GM21528 (cell line): ENCODE results near the gene DELE1.
"Not testable (repeated sequence)": the region's sequence is repeated elsewhere in the genome, so short reads cannot be mapped to it uniquely, and the experiment has no call there.

Experiments used
- ATAC-seq: cut with Tn5 transposase; IDR thresholded peaks from one replicate; pipeline ENCODE4 v1.9.1; 2021; ENCODE audit warnings: mild to moderate bottlenecking, moderate library complexity; ENCODE audit not compliant: unreplicated experiment, low FRiP score

DELE1 gene

GRCh38 chr5:141883184-141883891 is 40.3 kb upstream of the DELE1 start:
- no peak for ATAC-seq

- ATAC-seq, result no peak
Measured at GRCh38 chr5:141883892-141884318, 39.8 kb upstream of the DELE1 start.

- ATAC-seq, result no peak
Measured at GRCh38 chr5:141889282-141889871, 34.3 kb upstream of the DELE1 start.

- not testable (repeated sequence) for ATAC-seq
Measured at GRCh38 chr5:141890429-141890828, 33.2 kb upstream of the DELE1 start.

- ATAC-seq, result no peak
Measured at GRCh38 chr5:141897425-141897824, 26.2 kb upstream of the DELE1 start.

- no peak for ATAC-seq
Measured at GRCh38 chr5:141898448-141899049, 25.1 kb upstream of the DELE1 start.

- ATAC-seq, result no peak
Measured at GRCh38 chr5:141902015-141902814, 21.5 kb upstream of the DELE1 start.

- ATAC-seq, result no peak
Measured at GRCh38 chr5:141903261-141903660, 20.4 kb upstream of the DELE1 start.

- no peak for ATAC-seq
Measured at GRCh38 chr5:141904551-141904950, 19.1 kb upstream of the DELE1 start.

- no peak for ATAC-seq
Measured at GRCh38 chr5:141906517-141906916, 17.2 kb upstream of the DELE1 start.

- no peak for ATAC-seq
Measured at GRCh38 chr5:141906972-141907371, 16.7 kb upstream of the DELE1 start.

GRCh38 chr5:141908796-141909195 is 14.9 kb upstream of the DELE1 start:
- ATAC-seq, result no peak

- no peak for ATAC-seq
Measured at GRCh38 chr5:141909212-141909611, 14.5 kb upstream of the DELE1 start.

GRCh38 chr5:141910271-141910673 is 13.4 kb upstream of the DELE1 start:
- no peak for ATAC-seq

- no peak for ATAC-seq
Measured at GRCh38 chr5:141913560-141914198, 10.0 kb upstream of the DELE1 start.

GRCh38 chr5:141914199-141914743 is 9.4 kb upstream of the DELE1 start:
- ATAC-seq, result no peak

GRCh38 chr5:141914797-141915196 is 8.9 kb upstream of the DELE1 start:
- no peak for ATAC-seq

- no peak for ATAC-seq
Measured at GRCh38 chr5:141915881-141916336, 7.8 kb upstream of the DELE1 start.

GRCh38 chr5:141916522-141916921 is 7.1 kb upstream of the DELE1 start:
- no peak for ATAC-seq

- no peak for ATAC-seq
Measured at GRCh38 chr5:141917760-141918159, 5.9 kb upstream of the DELE1 start.
